K562 (cell line): ENCODE data around the gene RAMP2. TPM values are rescaled to one million over a fixed set of nuclear protein-coding genes. Genes with fewer than 3 reads are reported as not detected.
A peak's percentile ranks its signal among the peaks of the same experiment; 100 is the strongest.

Source experiments
- ARNT ChIP-seq, 2 experiments: fragments of 450-650 bp; IDR thresholded peaks; 2 replicates each; pipeline ENCODE4 v1.6.1; 2016; ENCODE audit warnings: mild to moderate bottlenecking in 1 of 2
- DDX20 ChIP-seq: fragments of 450-650 bp; IDR thresholded peaks from 2 replicates; pipeline ENCODE4 v1.6.1; 2016; ENCODE audit warnings: missing genetic modification characterization, low read depth, mild to moderate bottlenecking, missing compliant biosample characterization, moderate library complexity
- FOXM1 ChIP-seq, 2 experiments: fragments of 450-650 bp in 1 of 2; sonication (generic) in 1 of 2; formaldehyde crosslinking in 1 of 2; IDR thresholded peaks; 2 replicates each; pipeline versions ENCODE4 v1.6.1 to v1.9.0; 2017 to 2022; ENCODE audit warnings: low read depth in 2 of 2, mild to moderate bottlenecking in 2 of 2, missing genetic modification reagents in 1 of 2, moderate library complexity in 1 of 2
- PKNOX1 ChIP-seq: fragments of 450-650 bp; IDR thresholded peaks from 2 replicates; pipeline ENCODE4 v1.6.1; 2016
- ZFP30 ChIP-seq: fragments of 250-450 bp; sonication (Bioruptor Pico); IDR thresholded peaks from 2 replicates; pipeline ENCODE4 v1.8.0; 2022; ENCODE audit warnings: moderate library complexity, mild to moderate bottlenecking, inconsistent platforms, borderline replicate concordance
- ZNF3 ChIP-seq: fragments of 250-450 bp; sonication (Bioruptor Pico); IDR thresholded peaks from 2 replicates; pipeline ENCODE4 v1.5.0; 2021; ENCODE audit warnings: mild to moderate bottlenecking, moderate library complexity
- ZNF398 ChIP-seq: fragments of 250-450 bp; sonication (Bioruptor Pico); IDR thresholded peaks from 2 replicates; pipeline ENCODE4 v1.8.0; 2021; ENCODE audit warnings: moderate library complexity, mild to moderate bottlenecking, inconsistent platforms
- polyA plus RNA-seq, 8 experiments: library from polyadenylated mRNA; depleted of rRNA in 4 of 8; stranded (reverse) in 5 of 8; unstranded in 3 of 8; fragments of >200 nt; fragmentation: Nextera tagmentation in 2 of 8; fragmentation: Illumina TruSeq in 1 of 8; extraction: Ambion mirVana in 2 of 8; extraction: Trizol in 1 of 8; gene quantifications; 2 replicates each; pipeline versions ENCODE4 v1.2.1 to v1.2.3, GENCODE V29; 2011 to 2014; ENCODE audit warnings: inconsistent platforms in 1 of 8, missing spikeins in 1 of 8
- total RNA-seq, 7 experiments: library from RNA; depleted of rRNA in 6 of 7; stranded (reverse); fragments of >200 nt in 6 of 7; fragmentation: Illumina TruSeq in 2 of 7; extraction: Trizol in 2 of 7; gene quantifications; 2 replicates each; pipeline versions ENCODE4 v1.2.1 to v1.2.3, GENCODE V29; 2011 to 2021; ENCODE audit warnings: low replicate concordance in 1 of 7

RAMP2 gene
- total and polyA plus RNA-seq, 9 of the 15 experiments (the other 6 are each of a cell fraction or from before 2014, with no cell fraction given): not detected

- no peak for TF ChIP-seq ZNF398 (CRISPR knock-in tag)
- no peak for TF ChIP-seq DDX20 (tag)
- no peak for TF ChIP-seq ARNT (IDR thresholded peaks at IDR 0.05)
- 0 out of 2 replicates have a peak, but pooled peaks have one; percentile 6 for TF ChIP-seq FOXM1 (IDR thresholded peaks at IDR 0.05; ENCODE audit: low read depth)
- no peak for TF ChIP-seq FOXM1 (CRISPR knock-in tag; IDR thresholded peaks at IDR 0.05; ENCODE audit: low read depth)
- no peak for TF ChIP-seq ZFP30 (CRISPR knock-in tag)
- no peak for TF ChIP-seq PKNOX1
- TF ChIP-seq ZNF3 (CRISPR knock-in tag): no peak
Measured at GRCh38 chr17:42775534-42776098, 14.6 kb downstream of the RAMP2 start (continued).
